Measurements from ENCODE around the gene ATP8A2.
"Not testable (repeated sequence)": the region's sequence is repeated elsewhere in the genome, so short reads cannot be mapped to it uniquely, and the experiment has no call there.

Gene ATP8A2

DNA sequence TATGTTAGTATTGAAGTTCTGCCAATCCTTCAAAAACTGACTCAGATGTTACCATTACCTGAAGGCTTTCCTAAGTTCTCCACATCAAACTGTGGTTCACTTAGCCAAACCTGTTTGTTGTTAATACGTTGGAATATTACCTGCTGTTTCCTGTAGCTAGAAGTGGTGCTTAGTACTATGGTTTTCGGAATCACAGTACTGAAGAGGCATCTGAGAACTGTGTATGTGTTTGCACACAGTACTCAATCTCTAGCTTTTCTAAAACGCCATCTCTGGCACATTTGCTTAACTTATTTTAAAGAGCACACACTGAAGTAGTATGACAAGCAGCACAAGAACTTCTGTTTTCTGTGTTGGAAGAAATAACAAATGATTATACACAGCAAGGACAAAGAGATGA lies 431.9 kb downstream of the ATP8A2 start:
- DNase-seq, result no peak

DNA sequence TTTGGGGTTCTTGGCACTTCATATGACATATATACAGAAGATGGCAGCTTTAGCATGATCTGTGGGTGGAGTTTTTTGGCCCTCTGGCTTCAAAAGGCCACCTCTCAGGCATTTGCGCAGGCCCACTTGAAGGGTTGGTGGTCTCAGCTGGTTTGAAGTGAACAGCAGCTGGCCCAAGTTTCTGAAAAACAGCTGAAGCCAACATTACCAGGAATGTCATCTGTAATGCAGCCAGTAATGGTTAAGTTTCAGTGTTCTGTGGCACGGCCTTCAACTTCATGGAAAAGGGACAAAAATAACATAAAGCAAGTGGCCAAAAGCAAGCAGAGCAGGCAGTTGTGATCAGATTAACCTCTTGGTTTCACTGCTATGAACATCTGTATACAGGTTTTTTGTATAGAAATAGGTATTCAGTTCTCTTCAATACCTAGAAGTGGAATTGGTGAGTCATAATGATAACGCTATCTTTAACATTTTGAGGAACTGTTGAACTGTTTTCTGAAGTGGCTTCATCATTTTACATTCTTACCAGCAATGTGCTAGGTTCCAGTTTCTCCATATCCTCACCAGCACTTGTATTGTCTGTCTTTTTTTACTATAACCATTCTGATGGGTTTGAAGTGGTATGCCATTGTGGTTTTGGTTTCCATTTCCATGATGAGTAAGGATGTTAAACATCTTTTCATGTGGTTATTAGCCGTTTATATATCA lies 434.6 kb downstream of the ATP8A2 start:
- DNase-seq, result no peak

GRCh38 chr13:25807562-25807961 lies 435.8 kb downstream of the ATP8A2 start:
- no peak for DNase-seq

DNA sequence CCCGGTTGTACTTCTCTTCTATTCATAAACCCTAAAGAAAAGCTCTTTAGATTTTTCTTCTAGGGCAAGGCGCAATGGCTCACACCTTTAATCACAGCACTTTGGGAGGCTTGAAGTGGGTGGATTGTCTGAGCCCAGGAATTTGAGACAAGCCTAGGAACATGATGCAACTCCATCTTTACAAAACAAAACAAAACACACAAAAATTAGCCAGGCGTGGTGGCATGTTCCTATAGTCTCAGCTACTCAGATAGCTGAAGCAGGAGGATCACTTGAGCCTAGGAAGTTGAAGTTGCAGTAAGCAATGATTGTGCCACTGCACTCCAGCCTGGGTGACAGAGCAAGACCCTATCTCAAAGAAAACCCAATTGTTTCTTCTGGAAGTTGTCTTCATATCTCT lies 439.7 kb downstream of the ATP8A2 start:
- no peak for DNase-seq

- DNase-seq, result no peak
Observed at GRCh38 chr13:25816239-25816638, 444.5 kb downstream of the ATP8A2 start.

- DNase-seq, result no peak
Observed at GRCh38 chr13:25819856-25820530, 448.2 kb downstream of the ATP8A2 start.

- no peak for DNase-seq
Observed at GRCh38 chr13:25821776-25822175, 450.0 kb downstream of the ATP8A2 start.

DNA sequence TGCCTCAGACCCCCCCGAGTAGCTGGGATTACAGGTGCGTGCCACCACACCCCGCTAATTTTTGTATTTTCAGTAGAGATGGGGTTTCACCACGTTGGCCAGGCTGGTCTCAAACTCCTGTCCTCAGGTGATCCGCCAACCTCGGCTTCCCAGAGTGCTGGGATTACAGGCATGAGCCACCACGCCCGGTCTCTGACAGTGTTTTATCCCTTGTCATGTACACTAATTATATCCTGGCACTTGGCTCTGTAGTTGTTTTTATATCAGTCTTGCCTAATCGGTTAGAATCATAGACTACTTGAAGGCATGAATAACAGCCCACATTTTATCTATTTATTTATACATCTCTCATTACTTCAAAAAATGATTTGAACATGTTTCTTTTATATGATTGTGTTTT lies 455.4 kb downstream of the ATP8A2 start:
- not testable (repeated sequence) for DNase-seq

GRCh38 chr13:25827831-25828465 lies 456.2 kb downstream of the ATP8A2 start:
- DNase-seq, result peak; percentile 35

GRCh38 chr13:25833761-25834160 lies 462.0 kb downstream of the ATP8A2 start:
- no peak for DNase-seq

DNA sequence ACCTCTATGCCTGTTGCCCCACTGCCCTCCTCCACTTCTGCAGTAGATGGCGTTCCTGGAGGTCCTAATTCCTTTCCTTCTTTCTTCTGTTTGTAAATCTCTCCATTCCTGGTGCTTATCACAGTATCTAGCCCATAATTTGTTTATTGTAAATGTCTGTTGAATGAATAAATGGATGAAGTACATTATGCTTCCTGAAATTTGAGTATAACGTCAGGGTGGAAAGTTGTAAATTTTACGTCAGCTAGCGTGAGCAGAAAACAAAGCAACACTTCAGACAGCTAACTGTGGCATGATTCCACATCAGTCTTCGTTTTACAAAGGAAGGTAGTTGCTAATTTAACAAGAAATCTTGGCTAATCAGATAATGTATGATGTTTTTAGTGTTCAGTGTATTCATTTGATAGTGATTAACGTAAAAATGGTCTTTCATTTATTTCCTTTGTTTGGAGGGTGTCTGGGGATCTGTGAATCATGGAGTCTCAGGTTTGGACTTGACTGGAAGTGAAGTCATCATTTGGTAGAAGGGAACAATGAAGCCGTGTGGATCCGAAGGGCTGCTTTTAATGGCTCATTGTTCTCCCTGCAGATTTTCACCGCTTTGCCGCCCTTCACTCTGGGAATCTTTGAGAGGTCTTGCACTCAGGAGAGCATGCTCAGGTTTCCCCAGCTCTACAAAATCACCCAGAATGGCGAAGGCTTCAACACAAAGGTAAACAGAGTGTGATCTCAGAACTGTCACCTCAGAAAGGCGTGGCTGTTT lies 465.0 kb downstream of the ATP8A2 start:
- no peak for DNase-seq

DNA sequence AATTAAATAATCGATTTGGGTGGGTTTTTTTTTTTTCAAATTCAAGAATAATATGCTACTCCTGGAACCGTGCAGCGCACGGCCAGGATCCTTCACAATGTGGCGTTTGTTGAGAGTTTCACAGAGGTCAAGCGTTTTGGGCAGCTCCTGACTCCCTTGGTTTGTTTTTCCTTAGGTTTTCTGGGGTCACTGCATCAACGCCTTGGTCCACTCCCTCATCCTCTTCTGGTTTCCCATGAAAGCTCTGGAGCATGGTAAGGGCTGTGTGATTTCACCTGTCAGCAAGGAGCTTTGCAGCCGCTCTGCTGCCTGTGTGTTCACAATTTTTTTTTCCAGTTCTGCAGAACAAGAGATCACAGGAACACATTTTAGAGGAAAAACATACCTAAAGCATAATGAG lies 467.6 kb downstream of the ATP8A2 start:
- no peak for DNase-seq

- DNase-seq, result no peak
Observed at GRCh38 chr13:25840261-25840660, 468.5 kb downstream of the ATP8A2 start.

DNA sequence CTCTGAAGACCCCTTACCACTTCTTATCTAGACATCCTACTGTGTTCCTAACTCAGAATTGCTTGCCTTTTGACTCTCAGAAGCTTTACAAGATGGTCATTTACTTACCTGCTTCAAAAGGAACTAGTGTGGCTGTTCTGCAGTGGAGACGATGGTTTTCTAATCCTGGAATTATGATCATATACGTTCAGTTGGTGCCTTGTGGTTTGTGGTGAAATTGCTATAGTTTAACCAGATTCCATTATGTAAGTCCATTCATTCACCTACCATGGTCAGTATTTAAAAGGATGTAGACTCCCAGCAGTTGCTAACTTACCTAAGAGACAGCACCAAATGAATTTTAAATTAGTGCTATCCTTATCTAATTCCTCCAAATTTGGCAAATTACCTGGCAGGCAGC lies 469.2 kb downstream of the ATP8A2 start:
- DNase-seq, result no peak

- DNase-seq, result no peak
Observed at GRCh38 chr13:25843692-25844091, 471.9 kb downstream of the ATP8A2 start.

DNA sequence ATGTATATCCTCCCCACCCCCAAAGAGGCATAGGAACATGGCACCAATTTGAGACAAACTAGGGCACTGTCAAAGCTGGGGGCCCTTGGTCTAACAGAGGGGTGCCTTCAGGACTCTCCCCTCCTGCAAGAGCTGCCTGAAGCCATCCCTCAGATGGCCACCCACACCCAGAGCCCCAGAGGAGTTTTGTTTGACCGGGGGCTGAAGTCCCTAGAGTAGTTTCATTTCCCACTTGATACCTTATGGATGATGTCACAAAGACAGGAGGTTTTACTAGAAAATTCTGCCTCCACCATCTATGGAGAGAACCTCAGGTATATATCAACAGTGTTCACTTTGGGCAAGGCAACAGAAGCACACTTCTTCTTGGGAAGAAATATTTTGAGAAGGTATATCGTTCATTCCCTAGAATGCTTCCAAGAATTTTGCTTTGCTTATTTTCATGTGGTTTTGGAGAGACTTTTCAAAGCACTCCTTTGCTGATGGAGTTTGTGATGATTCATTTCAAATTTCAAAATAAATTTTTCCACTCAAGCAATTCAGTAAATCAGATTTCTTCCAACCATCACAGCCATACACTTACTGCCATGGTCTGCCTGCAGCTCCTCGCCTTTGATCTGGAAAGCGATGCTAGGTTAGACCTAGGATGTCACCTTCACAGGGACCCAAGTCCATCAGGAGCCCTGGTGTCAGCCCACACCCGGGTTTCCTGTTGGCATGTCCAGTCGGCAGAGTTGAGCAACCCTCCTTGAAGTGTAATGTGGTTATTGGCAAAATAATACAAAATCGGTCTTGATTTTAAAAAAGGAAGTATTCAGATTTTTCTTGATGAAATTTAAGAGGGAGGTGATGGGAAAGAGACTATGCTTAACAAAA lies 473.0 kb downstream of the ATP8A2 start:
- no peak for DNase-seq

GRCh38 chr13:25846222-25846984 lies 474.6 kb downstream of the ATP8A2 start:
- DNase-seq, result no peak

DNA sequence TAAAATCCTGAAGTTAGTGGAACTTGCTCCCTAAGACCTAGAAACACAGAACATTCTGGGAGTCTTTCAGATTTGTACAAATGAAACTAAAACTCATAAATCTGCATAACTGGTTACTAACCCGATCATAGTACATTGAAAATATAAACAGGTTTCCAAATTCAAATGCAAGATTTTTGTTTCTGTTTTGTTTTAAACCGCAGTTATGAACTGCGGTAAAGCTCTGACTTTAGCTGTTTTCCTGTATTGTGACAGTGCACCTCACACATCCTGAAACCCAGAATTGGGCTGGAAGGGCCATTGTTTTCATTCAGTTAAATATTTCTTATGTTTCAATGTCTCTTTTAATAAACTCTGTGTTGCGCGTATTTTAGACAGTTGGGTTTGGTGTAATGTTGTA lies 475.4 kb downstream of the ATP8A2 start:
- DNase-seq, result no peak

DNA sequence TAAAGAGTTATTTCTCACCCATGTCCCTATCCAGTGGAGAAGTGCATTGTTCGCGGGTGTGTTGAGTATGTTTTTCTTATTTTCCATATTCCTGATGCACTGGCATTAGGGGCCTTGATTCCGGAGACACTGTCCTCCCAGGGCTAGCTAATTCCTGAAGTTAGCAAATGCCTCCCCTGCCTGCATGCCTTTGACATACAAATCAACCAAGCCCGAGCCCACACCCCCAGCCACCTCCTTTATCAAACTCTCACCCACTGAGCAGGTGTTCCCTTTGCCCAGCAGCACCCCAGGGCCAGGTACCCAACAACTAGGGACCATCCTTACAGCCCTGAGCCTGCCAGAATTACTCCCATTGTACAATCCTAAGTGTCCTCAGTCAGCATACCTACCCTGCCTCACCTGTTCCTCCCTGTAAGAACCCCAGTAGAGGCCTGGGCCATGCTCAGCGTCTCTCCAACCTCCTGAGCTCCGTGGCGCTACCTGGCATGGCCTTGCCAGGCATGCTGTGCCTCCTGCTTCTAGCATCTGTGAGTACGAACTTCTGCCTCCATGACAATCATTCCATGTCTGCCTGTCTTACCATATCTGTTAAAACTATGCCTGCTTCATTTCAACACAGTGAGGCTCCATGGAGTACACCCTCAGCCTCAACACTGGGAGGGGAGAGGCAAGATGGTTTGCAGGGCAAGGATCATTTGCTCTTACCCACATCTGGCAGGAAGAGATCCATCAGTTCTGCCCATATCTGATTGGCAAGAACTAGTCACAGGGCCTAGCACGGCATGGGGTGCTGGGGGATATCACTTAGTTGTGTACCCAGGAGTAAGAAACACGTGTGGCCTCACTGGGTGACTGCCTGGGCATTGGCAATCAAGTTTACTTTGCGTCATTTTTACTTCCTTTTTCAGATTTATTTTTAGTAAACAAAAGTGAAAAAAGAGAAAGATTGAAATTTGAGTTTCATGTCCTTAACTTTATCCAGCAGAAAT lies 476.2 kb downstream of the ATP8A2 start:
- no peak for DNase-seq
